ENCODE data around the gene FGG. TPM values are rescaled to one million over a fixed set of nuclear protein-coding genes. Genes with fewer than 3 reads are reported as not detected.
A peak's percentile ranks its signal among the peaks of the same experiment; 100 is the strongest.

FGG gene
- total and polyA plus RNA-seq, 2 of the 13 experiments (the other 11 are each of a cell fraction or from before 2014, with no cell fraction given) = 1,037 to 2,423 TPM

GRCh38 chr4:154595807-154596206 is 16.6 kb downstream of the FGG start (continued):
- TF ChIP-seq SNAPC4 (CRISPR knock-in tag; IDR thresholded peaks at IDR 0.05) (no peak), HDAC1 (CRISPR knock-in tag; IDR thresholded peaks at IDR 0.05) (peak; percentile 86), ZBTB39 (CRISPR knock-in tag; IDR thresholded peaks at IDR 0.05) (no peak), HOXA5 (CRISPR knock-in tag; IDR thresholded peaks at IDR 0.05) (0 out of 2 replicates have a peak, but pooled peaks have one; percentile 55), AKAP8 (CRISPR knock-in tag; IDR thresholded peaks at IDR 0.05) (no peak), RXRB (CRISPR knock-in tag; IDR thresholded peaks at IDR 0.05; ENCODE audit: borderline replicate concordance) (peak; percentile 98), IRF1 (CRISPR knock-in tag; IDR thresholded peaks at IDR 0.05; ENCODE audit: low read depth) (no peak), IRF2 (CRISPR knock-in tag; IDR thresholded peaks at IDR 0.05) (peak; percentile 76), ATF5 (CRISPR knock-in tag; IDR thresholded peaks at IDR 0.05; ENCODE audit: low read depth) (no peak), MEF2D (CRISPR knock-in tag; IDR thresholded peaks at IDR 0.05) (peak; percentile 83; the same call in 1 of the 2 replicates), ZGPAT (CRISPR knock-in tag; IDR thresholded peaks at IDR 0.05) (peak; percentile 89), ZNF704 (CRISPR knock-in tag; IDR thresholded peaks at IDR 0.05; ENCODE audit: borderline replicate concordance) (no peak), ZNF331 (CRISPR knock-in tag; IDR thresholded peaks at IDR 0.05) (peak; percentile 52; the same call in 1 of the 2 replicates), ISL2 (CRISPR knock-in tag; IDR thresholded peaks at IDR 0.05) (peak; percentile 96), FOXP1 (IDR thresholded peaks at IDR 0.05) (no peak), FOXP1 (CRISPR knock-in tag; IDR thresholded peaks at IDR 0.05) (peak; percentile 97), PRDM4 (CRISPR knock-in tag; IDR thresholded peaks at IDR 0.05; ENCODE audit: borderline replicate concordance) (no peak)

Data from HepG2 (cell line).